IPS-15b (cell line): ENCODE results near the gene HAVCR2.

ENCODE experiments used
- H3K27me3 ChIP-seq: one replicate; pipeline ENCODE4 v1.6.1; 2013; ENCODE audit warnings: low read length; ENCODE audit not compliant: control insufficient read depth, insufficient read depth
- H3K36me3 ChIP-seq: one replicate; pipeline ENCODE4 v1.6.1; 2013; ENCODE audit warnings: low read length; ENCODE audit not compliant: control insufficient read depth, insufficient read depth
- H3K4me1 ChIP-seq: one replicate; pipeline ENCODE4 v1.6.1; 2013; ENCODE audit warnings: mild to moderate bottlenecking, low read length; ENCODE audit not compliant: control insufficient read depth, insufficient read depth
- H3K4me3 ChIP-seq: one replicate; pipeline ENCODE4 v1.5.1; 2013; ENCODE audit warnings: low read depth, low read length
- H3K9ac ChIP-seq: one replicate; pipeline ENCODE4 v1.6.1; 2013; ENCODE audit warnings: low read depth, mild to moderate bottlenecking, low read length
- H3K9me3 ChIP-seq: one replicate; pipeline ENCODE4 v1.6.1; 2013; ENCODE audit warnings: mild to moderate bottlenecking, low read length; ENCODE audit not compliant: control insufficient read depth, insufficient read depth

HAVCR2 gene

DNA sequence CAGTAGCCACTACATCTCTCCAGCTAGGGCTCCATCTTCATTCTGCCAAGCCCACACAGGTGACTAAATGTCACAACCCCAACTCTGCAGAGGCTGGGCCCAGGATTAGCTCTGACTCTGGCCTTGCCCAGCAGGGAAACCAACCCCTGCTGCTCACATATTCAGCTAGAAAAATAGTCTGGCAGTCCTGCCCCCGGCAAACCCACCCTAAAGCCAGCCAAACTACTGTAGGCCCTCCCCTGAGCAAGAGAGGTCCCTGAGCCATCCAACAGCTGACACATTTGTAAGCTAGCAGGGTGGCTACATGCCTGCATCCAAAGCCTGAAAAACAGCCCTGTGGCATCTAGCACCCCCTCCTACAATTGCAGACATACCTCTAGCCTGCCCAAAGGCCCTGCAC lies 11.3 kb upstream of the HAVCR2 start:
- Histone ChIP-seq H3K4me1 (no peaks in the 10 kb centered on the region), H3K4me3 (no peak overlapping the region), H3K9me3 (no peaks in the 10 kb centered on the region), H3K36me3 (no peaks in the 10 kb centered on the region), H3K27me3 (no peaks in the 10 kb centered on the region), H3K9ac (no peak overlapping the region)

DNA sequence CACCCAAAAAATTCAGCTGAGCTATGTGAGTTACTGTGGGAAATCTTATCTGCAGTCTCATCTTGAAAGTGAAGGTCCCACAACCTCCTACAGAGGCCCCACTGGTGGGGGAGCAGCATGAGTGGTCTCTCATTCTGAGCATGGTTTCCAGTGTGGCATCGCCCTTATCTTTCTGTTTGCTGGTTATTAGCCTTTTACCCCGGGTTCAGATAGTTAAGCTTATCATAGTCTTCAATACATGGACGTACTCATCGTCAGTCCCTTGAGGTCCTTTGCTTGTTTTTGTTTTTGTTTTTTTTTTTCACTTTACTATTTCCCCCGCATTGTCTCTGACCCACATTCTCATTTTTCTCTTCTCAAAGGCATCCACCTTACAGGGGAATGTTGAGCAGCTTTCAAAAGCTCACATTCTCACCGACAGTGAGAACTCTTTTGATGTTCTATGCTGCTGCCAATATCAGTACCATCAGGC lies 7.7 kb upstream of the HAVCR2 start:
- H3K4me3 ChIP-seq: no peak overlapping the region
- H3K9ac ChIP-seq: no peak overlapping the region
- no peaks in the 10 kb centered on the region for H3K27me3 ChIP-seq
- H3K4me1 ChIP-seq: no peaks in the 10 kb centered on the region
- no peaks in the 10 kb centered on the region for H3K9me3 ChIP-seq
- H3K36me3 ChIP-seq: no peaks in the 10 kb centered on the region

DNA sequence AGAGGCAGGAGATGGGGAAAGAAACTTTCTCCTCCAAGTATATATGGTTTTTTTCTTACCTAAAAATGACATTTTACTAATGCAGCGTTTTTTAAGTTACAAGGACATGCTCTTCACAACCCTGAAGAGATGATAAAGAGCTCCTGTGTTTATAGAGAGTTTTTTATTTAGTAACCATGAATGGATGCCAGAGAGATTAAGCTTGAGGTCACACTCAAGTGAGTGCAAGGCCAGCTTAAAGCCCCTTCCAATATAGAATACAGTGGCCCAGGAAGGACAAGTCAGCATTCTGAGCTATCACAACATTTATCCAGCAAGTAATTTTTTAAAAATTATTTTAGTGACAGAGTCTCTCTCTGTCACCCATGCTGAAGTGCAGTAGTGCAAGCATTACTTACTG lies 6.7 kb upstream of the HAVCR2 start:
- H3K9me3 ChIP-seq: no peaks in the 10 kb centered on the region
- no peak overlapping the region for H3K4me3 ChIP-seq
- no peaks in the 10 kb centered on the region for H3K36me3 ChIP-seq
- no peak overlapping the region for H3K9ac ChIP-seq
- H3K4me1 ChIP-seq: no peaks in the 10 kb centered on the region
- H3K27me3 ChIP-seq: no peaks in the 10 kb centered on the region

DNA sequence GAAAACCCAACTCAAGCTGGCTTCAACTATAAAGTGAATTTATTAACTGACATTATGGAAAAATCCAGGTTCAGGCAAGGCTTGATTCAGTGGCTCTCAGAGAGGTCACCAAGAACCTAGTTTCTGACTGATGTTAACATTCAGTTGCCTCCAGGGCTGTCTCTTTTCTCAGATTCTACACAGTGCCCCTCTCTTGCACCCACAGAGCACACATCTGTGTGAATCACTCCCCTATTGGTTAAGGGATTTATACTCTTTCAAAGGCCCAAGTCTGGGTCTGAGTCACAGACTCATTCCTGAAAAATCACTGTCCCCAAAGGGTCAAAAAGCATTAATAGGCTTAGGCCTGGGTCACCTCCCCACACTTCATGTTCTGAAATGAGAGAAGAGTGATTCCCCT lies 6.2 kb upstream of the HAVCR2 start:
- no peaks in the 10 kb centered on the region for H3K36me3 ChIP-seq
- H3K9me3 ChIP-seq: no peaks in the 10 kb centered on the region
- no peaks in the 10 kb centered on the region for H3K4me1 ChIP-seq

DNA sequence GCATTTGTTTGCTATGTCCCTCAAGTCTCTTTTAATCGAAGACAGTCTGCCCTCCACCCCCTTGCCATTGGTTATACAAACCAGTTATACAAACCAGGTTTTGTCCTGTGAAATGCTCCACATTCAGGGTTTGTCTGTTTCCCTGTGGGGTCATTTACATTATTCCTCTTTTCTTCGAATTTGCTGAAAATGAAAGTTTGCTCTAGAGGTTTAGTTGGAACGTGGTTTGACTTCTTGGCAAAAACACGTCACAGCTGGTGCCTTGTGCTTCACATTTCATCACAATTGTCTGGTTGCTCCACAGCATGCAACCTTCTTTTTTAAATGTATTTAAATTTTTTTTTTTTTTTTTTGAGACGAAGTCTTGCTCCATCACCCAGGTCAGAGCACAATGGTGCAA lies 4.2 kb upstream of the HAVCR2 start:
- H3K9ac ChIP-seq: no peak overlapping the region
- no peak overlapping the region for H3K4me3 ChIP-seq
- no peaks in the 10 kb centered on the region for H3K36me3 ChIP-seq
- H3K4me1 ChIP-seq: no peaks in the 10 kb centered on the region
- no peaks in the 10 kb centered on the region for H3K9me3 ChIP-seq
- H3K27me3 ChIP-seq: no peaks in the 10 kb centered on the region

More for the DNA sequence above, 6.2 kb upstream of the HAVCR2 start:
- H3K9ac ChIP-seq: no peak overlapping the region
- H3K4me3 ChIP-seq: no peak overlapping the region
- no peaks in the 10 kb centered on the region for H3K27me3 ChIP-seq

DNA sequence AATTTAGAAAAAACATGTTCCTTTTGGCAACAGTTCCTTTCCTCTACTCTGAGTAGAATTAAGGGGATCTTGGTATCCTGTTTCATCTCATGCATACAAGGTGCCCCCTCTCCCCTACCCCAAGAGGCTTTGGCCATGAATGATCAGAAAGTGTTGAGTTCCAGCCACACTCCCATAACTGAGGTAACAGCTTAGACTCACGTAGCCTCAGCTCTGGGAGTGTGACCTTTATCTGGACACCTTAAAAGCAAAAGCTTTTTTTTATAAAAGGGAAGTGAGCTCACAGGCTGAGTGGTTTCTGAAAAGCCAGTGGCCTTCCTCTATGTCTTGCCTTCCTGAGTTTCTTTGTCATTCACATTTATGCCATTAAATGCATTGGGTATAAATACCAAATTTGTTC lies 900 bp upstream of the HAVCR2 start:
- Histone ChIP-seq H3K4me3 (no peak overlapping the region), H3K27me3 (no peaks in the 10 kb centered on the region), H3K9ac (no peak overlapping the region), H3K36me3 (no peaks in the 10 kb centered on the region), H3K9me3 (no peaks in the 10 kb centered on the region), H3K4me1 (no peaks in the 10 kb centered on the region)

DNA sequence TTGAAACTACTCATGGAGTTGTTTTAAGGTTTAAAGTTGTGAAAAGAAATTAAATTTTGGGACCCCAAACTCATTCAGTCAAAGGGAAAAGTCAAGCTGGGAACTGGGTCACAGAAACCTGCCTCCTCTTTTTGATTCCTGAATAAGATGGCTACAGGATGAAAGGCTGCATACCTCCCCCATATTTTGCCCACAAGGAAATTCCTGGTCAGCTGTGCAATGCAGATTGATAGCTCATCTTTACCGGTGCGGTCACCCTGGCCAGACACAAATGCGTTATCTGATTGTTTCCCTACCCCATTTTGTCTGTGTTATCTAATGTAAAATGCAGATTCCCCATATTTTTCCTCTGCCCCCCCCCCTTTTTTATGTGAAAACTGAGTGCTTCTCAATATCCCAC lies 1.3 kb downstream of the HAVCR2 start:
- Histone ChIP-seq H3K4me3 (no peak overlapping the region), H3K4me1 (no peaks in the 10 kb centered on the region), H3K27me3 (no peaks in the 10 kb centered on the region), H3K9ac (no peak overlapping the region), H3K9me3 (no peaks in the 10 kb centered on the region), H3K36me3 (no peaks in the 10 kb centered on the region)

DNA sequence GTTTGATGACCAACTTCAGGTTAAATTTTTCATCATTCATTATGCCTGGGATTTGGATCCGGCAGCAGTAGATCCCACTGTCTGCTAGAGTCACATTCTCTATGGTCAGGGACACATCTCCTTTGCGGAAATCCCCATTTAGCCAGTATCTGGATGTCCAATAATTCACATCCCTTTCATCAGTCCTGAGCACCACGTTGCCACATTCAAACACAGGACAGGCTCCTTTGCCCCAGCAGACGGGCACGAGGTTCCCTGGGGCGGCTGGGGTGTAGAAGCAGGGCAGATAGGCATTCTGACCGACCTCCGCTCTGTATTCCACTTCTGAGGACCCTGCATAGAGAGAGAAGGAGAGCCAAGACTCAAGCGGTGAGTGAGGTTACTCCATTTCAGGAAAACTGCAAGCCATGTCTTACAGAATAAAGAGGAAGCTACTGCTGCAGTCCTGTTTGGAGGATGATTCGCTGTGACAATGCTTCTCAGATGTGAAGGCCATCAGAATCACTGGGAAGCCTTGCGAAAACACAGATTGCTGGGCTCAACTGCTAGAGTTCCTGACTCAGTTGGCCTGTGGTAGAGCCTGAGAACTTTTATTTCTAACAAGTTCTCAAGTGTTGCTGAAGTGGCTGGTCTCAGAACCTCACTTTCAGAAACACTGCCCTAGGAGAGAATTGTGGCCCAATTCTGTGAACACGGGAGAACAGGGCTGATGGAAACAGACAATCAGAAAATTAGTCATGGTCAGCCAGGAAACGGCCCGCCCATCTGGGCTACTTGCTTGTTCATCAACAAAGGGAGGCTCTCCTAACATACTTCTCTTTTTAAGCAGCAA lies 2.0 kb downstream of the HAVCR2 start:
- H3K36me3 ChIP-seq: no peaks in the 10 kb centered on the region
- H3K4me3 ChIP-seq: no peak overlapping the region
- H3K9me3 ChIP-seq: no peaks in the 10 kb centered on the region
- no peaks in the 10 kb centered on the region for H3K27me3 ChIP-seq
- no peak overlapping the region for H3K9ac ChIP-seq
- H3K4me1 ChIP-seq: no peaks in the 10 kb centered on the region

DNA sequence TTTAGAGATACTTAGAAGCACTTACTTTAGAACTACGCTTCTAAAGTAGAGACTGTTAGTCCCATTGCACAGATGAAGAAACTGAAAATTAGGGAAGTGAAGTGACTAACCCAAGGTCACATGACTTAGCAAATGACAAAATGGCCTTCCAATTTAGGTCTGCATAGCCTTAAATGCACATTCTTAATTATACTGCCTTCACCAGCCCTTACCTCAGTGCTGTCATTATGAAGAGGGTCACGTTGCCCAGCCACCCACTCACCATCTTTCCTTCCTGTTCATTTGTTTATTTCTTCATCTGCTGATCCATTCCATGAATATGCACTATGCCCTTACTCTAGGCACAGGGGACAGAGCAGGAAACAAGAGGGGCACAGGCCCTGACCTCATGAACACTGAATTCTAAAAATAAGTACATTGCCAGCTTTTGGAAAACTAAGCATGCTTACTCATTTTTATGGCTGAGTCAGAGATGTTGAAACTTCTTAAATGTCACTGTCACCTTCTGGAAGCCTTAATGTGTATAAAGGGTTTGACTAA lies 8.6 kb downstream of the HAVCR2 start:
- H3K4me3 ChIP-seq: no peak overlapping the region
- no peak overlapping the region for H3K9ac ChIP-seq
- H3K4me1 ChIP-seq: no peaks in the 10 kb centered on the region
- H3K9me3 ChIP-seq: no peaks in the 10 kb centered on the region
- H3K36me3 ChIP-seq: no peaks in the 10 kb centered on the region
- no peaks in the 10 kb centered on the region for H3K27me3 ChIP-seq

DNA sequence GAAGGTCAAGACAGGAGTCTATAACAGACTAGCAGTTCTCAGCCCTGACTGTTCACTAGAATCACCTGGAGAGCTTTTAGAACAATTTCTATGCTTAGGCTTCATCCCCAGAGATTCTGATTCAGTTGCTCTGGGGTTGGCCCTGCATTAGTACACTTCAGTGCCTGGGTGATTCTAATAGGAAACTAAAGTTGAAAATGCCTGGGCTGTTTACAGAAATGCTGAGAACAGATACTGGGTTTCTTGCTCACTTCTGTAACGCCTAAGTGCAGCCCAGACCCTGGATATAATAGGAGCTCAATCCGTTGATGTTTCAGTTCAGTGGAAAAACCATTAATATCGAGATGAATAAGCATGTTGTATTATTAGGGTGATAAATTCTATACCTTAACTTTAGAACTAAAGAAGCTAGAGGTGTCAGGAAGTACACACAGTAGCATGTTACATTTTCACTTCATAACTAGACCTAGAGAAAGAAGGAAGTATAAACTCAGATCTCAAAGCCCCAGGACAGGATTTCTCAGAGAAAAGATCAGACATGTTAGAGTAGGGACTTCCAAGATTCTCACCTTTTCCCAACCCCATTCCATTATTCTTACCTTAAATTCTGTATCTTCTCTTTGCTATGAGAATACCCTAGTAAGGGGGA lies 20.4 kb downstream of the HAVCR2 start:
- H3K27me3 ChIP-seq: no peaks in the 10 kb centered on the region
- no peak overlapping the region for H3K9ac ChIP-seq
- H3K4me3 ChIP-seq: no peak overlapping the region
- H3K4me1 ChIP-seq: no peaks in the 10 kb centered on the region
- H3K36me3 ChIP-seq: no peaks in the 10 kb centered on the region
- H3K9me3 ChIP-seq: no peaks in the 10 kb centered on the region

DNA sequence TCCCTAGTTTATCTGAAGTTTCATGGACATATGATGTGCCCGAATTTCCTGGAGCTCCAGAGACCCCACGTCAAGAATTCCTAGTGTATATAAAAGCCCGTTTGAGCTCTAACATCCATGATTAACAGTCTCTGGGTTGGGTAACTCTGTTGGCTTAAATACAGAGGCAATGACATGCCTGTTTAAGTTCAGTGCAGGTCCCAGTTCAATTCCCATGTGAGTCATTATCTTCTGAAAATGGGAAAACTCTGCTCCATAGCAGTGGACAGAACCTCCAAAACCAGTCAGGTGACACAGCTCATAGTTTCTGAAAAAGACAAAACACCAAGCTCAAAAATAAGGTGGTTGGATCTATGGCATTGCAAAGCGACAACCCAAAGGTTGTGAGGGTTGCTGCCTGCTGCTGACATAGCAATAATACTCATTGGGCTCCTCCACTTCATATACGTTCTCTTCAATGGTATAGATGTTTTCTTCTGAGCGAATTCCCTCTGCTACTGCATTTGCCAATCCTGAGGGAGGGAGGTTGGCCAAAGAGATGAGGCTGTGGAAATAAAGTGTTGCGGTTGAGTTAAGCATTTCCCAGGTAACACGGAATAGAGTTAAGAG lies 22.0 kb downstream of the HAVCR2 start:
- no peaks in the 10 kb centered on the region for H3K36me3 ChIP-seq
- no peaks in the 10 kb centered on the region for H3K4me1 ChIP-seq
- H3K4me3 ChIP-seq: no peak overlapping the region
- no peaks in the 10 kb centered on the region for H3K27me3 ChIP-seq
- no peaks in the 10 kb centered on the region for H3K9me3 ChIP-seq
- H3K9ac ChIP-seq: no peak overlapping the region
